Inflammatory macrophage treated with lipopolysaccharide for 1 hour (primary cell): Measurements from ENCODE around the gene CD83.

Source experiments
- DNase-seq, 2 donors: peaks; one replicate each; pipeline ENCODE4 v3.0.0-alpha.2; 2020 to 2022

Gene CD83

DNA sequence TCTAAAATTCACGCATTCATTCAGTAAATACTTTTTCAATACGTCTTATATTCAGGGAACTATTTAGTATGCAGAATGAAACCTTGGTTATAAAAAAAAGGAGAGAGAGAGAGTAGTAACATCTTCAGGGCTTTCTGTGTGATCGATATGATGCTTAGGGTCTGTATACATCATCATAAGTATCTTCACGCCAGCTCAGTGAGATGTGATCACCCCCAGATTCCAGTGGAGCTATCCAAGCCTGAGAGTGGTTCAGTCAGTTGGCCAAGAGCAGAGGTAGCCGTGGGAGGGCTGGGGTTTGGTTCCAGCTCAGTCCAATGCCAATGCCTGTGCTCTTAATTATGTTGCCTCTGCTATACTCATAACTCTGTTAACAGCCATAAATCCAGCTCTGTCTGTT, 8.6 kb downstream of the CD83 start:
- DNase-seq = peak in 1 of 2 donors; percentile 40

DNA sequence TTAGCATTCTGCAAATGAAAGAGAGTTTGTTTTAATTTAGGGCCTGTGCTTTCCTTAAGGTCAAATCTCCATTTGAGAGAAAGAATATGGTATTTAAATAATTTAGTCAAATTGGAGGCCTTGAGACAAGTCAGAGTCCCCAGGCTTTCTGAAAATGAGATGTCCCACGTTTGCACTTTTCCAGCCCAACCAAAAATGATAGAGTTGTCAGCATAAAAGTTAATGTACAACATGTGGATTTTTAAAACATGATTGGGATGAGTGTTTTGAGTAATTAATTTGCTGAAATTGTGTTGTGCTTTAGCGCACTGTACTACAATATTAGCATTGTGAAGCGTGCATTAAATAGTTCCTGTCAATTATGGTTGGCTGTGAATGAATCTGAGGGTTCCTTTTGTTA, 10.0 kb downstream of the CD83 start:
- no peak for DNase-seq

DNA sequence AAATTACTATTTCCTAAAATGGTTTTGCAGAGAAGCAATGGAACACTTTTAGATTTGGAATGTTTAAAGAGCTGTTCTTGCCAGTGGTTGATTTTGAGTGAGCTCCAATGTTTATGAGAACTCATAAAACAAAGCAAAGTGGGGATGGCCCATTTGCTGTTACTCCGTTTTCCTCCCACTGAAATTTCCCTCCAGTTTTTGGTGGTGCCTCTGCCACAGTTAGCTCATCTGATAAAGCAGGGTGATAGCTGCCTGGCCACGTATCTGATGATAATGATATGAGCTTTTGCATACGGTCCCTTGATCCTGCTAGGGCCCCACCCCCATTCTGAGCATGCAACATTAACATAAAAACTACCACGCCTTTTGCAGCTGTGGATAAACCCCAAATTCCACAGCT, 10.4 kb downstream of the CD83 start:
- DNase-seq = peak in 1 of 2 donors; percentile 5

DNA sequence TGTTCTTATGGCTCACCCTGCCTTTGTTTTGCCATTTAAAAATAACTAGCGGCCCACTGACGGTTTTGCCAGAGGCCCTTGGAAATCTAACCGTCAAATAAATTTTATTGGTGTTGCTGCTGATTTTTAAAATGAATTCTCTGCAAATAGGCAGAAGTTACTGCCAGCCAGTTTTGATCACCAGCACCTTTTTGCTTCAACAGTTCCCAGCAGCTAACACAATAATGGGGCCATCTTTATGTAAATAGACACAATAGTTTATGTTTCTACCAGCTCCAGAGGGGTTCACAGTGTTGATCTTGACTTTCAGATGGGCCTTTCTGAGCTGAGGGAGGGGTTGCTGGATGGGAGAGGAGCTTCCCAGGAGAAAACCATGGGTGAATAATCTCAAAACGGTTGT, 11.2 kb downstream of the CD83 start:
- DNase-seq = no peak

DNA sequence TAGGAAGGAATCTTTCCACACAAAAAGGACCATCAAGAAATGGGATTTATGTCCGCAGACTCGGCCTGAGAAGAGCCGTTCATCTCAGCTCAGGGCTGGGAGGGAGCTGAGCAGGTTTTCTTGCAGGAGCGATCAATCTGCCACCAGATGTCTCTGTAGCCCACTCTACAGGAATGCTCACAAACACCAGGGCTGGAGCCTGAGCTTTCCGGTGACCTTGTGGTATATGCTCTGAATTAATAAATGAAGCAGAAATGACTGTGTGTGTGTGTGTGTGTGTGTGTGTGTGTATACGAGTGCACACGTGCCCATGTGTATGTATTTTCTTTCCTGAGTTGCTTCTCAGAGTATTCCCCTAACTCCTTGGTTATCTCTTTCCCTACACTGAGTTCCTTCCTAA, 12.0 kb downstream of the CD83 start:
- no peak for DNase-seq

DNA sequence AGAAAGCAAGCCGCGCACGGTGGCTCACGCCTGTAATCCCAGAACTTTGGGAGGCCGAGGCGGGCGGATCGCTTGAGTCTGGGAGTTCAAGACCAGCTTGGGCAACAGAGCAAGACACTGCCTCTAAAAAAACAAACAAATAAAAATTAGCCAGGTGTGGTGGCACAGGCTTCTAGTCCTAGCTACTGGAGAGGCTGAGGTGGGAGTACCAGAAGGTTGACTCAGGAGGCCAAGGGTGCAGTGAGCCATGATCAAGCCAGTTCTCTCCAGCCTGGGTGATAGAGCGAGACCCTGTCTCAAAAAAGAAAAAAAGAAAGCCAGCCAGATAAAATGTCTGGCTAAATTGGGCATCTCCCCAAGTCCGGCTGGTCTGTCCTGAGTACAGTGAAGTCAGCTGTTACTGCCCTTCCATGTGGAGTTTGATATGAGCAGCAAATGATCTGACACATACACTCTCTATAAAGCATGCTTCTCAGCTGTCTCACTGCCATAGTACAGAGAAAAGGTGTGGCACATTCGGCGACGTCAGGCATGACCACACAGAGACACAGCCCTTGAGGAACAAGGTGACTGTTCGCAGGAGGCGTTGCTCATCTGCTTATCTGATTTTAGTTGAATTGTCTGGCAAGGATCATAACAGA, 13.0 kb downstream of the CD83 start:
- no peak for DNase-seq

DNA sequence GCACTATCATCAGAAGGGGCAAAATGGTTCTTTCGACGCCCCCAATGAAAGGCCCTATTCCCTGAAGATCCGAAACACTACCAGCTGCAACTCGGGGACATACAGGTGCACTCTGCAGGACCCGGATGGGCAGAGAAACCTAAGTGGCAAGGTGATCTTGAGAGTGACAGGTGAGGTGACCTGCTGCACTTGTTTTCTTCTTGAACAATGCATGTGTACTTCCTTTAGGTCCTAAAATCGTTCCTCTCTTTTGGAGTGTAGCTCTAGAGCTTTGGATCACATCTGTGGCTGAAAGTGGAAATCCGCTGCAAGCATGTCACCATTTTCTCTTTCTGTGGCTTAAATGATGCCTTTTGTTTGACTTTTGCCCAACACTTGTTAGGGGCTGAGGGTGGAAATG, 14.0 kb downstream of the CD83 start:
- no peak for DNase-seq

DNA sequence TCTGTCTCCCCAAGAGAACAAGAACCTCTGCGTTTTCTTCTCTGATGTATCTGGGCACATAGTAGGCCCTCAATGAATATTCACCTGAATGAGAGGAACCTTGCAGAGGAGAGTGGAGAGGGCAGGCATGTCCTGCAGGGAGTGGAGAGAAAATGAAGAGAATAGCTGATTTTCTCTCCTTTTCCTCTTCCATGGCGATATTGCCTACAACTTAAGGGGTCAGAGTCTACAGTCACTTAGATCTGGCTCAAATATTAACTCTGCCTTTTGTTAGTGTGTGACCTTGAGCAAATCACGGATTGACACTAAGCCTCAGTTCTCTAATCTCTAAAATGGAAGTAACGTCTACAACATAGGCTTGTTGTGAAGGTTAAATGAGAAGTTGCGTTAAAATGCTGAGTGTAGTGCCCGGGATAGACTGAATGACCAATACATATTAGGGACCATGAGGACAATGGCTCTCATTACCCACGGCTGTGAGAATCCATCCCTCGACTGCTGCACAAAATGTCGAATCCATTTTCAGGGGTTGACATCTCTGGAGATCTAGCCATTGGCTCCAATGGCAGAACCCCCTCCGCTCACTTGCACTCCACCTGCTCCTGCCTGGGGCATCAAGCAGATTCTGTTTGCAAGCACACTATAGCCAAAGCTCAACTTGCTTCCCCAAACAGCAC, 14.8 kb downstream of the CD83 start:
- peak in 1 of 2 donors; percentile 9 for DNase-seq

DNA sequence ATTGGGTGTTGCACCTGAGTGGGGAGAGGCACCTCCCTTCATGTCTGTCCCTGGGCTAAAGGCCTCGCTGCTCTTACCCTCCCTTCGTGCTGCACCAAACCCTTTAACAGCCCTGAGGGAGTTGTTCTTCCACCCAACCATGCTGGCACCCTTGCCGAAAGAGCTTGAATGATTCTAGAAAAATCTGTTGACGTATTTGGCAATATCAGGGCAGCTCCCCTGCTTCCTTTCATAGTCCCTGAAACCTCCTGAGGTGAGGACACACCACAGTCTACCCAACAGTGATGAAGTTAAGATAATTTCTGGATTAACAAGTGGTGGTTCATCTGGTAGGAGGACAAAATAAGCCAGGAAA, 15.3 kb downstream of the CD83 start:
- no peak for DNase-seq

DNA sequence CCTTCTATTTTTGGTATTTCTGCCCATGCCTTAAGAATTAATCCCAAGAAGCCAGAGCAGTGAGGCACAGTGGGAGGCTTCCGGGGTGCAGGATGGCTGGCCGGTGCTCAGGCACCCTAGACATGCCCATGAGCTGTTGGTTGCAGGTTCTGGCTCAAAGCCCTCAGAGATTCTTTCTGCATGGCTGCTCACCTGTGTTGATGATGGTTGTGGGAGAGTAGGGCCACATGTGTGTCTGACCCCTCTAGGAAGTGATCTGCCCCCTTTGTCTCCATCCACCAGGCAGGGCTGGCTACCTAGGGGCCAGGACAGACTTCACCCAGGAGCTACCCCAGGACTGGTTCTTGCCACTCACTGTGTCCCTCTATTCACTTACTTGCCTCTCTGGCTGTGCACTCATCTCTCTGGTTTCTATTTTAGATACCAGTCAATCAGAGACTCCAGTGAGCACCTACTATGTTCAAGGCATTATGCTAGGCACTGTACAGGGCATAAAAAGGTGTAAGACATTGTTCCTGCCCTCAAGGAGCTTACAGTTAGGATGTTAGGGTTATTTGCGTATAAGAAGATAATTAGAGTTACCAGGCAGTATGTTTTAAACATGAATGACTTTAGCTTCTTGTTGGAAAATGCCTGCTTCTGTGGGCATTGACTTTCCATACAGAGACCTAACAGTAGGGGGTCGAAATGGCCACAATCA, 16.8 kb downstream of the CD83 start:
- peak in 1 of 2 donors; percentile 7 for DNase-seq

DNA sequence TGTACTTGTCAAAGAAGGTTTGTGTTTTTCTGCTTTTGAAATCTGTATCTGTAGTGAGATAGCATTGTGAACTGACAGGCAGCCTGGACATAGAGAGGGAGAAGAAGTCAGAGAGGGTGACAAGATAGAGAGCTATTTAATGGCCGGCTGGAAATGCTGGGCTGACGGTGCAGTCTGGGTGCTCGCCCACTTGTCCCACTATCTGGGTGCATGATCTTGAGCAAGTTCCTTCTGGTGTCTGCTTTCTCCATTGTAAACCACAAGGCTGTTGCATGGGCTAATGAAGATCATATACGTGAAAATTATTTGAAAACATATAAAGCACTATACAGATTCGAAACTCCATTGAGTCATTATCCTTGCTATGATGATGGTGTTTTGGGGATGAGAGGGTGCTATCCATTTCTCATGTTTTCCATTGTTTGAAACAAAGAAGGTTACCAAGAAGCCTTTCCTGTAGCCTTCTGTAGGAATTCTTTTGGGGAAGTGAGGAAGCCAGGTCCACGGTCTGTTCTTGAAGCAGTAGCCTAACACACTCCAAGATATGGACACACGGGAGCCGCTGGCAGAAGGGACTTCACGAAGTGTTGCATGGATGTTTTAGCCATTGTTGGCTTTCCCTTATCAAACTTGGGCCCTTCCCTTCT, 18.4 kb downstream of the CD83 start:
- DNase-seq = peak in 1 of 2 donors; percentile 32

DNA sequence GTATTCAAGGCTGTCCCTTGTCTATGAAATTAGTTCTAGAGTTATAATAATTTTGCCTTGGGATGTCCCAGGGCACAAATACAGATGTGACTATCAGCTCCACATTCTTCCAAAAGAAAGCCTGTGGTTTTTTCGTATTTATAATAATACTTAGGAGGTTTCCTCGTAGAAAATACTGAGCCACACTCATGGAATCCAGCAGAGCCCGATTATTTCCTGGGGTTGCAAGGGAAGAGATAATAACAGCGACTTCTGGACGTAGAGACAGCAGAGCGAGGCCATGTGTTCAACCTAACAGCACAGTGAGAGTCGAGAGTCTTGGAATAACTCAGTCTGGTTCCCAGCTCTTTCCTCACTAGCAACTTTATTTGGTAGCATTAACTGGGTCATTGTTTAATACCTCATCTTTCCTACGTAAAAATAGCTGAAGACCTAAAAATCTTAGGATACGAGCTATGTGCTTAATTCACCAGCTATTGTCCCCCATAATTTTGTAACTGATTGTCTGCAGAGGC, 21.2 kb downstream of the CD83 start:
- peak in 1 of 2 donors; percentile 23 for DNase-seq

DNA sequence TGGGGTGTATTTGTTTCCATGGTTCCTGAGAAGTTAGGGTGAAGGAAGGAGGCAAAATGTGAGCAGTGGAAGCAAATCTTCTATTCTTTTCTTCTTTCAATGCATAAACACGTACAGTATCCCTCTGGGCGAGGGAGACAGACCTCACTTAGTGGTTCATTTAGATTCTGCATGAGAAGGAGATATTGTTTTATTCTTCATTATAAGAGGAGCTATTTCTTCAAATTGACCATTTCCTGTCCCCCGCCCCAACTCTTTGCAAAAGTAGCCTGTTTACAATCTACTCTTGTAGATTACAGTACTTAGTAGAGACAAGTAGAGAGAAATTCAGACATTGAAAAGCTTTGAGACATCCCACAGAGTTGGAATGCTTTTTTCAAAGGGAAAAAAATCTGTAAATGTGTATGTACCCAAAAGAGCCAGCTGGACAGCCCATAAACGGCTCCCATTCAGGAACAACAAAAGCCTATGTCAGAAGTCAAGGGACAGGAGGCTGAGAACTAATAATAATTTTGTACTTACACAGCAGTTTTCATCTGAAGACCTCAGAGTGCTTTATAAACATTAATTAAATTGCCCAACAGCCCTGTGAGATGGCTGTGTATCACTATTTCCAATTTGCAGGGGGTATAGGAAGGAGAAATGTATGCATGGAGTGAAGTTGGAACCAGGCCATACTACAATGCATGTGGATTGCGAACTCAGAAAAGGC, 23.9 kb downstream of the CD83 start:
- DNase-seq = peak in 1 of 2 donors; percentile 3

DNA sequence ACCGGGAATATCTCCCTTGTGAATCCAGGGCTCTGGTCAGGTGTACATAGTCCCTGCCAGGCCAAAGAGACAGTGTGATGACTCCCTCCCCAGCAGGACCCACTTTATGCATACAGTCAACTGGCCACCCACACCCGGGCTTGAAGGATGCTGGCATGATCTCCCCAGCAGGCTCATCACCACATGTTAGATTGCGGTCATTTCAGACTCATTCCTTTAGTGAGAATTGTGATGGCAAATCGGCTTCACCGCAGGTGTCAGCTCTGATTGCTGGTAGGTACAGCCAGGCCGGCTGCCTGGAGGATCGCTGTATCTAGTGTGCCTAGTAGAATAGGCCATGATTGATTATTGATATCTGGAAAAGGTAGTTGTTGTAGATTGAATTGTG, 24.5 kb downstream of the CD83 start:
- no peak for DNase-seq

DNA sequence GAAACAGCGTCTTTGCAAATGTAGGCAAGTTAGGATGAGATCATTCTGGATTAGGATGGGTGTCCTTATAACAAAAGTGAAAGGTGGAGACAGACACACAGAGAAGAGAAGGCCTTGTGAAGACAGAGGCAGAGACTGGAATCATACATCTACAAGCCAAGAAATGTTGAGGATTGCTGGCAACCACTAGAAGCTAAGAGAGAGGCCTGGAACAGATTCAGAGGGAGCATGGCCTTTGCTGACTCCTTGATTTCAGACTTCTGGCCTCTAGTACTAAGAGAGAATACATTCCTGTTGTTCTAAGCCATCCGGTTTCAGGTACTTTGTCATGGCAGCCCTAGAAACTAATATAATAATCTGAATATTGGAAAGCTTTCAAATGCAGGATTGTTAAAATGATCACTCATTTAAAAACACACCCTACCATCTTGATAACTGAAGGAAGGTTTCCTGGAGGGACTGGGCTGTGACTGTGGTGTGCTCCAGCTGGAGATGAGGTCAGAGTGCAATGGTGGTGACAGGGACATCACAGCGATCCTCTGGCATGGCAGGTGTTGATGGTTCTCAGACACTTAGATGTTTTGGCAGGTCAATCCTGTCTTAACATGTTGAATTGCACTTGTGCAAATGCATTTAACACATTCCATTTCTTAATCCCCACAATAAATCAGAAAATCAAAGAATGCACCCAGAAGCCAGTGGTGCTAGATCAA, 25.1 kb downstream of the CD83 start:
- no peak for DNase-seq

DNA sequence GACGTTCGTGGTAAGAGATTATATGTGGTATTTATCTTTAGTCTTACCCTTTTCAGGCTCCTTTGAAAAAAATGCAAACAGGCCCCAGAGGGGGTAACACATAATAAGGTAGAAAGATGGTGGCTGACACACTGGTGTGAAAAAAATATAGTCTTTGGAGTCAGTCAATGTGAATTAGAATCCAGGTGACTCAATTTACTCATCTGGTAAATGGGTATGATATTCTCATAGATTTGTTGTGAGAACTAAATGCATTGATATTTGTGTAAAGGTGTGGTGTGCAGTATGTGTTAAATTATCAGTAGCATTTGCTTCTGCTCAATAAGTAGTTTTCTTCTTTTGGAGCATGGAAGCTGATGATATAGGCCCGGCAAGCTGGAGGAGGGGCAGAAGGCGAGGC, 25.7 kb downstream of the CD83 start:
- DNase-seq = no peak

DNA sequence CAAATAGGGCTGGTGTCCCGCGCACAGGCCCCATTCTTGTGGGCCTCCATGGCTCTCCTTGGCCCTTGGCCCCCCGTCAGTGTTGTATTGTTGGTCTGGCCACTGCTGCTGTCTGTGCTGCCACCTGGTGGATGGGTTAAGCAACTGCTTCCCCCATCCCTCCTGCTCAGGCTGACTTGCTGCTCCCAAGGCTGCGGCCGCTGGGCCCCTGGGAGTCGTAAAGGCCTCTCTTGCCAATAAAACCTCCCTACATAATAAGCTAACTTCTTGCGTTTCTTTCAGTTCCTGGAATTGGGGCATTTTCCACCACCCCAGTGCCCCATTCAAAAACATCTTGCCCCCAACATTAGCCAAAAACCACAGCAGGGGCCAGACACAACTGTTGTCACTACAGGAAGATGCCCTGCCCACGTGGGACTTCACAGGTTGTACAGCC, 27.1 kb downstream of the CD83 start:
- DNase-seq = peak in 1 of 2 donors; percentile 79

DNA sequence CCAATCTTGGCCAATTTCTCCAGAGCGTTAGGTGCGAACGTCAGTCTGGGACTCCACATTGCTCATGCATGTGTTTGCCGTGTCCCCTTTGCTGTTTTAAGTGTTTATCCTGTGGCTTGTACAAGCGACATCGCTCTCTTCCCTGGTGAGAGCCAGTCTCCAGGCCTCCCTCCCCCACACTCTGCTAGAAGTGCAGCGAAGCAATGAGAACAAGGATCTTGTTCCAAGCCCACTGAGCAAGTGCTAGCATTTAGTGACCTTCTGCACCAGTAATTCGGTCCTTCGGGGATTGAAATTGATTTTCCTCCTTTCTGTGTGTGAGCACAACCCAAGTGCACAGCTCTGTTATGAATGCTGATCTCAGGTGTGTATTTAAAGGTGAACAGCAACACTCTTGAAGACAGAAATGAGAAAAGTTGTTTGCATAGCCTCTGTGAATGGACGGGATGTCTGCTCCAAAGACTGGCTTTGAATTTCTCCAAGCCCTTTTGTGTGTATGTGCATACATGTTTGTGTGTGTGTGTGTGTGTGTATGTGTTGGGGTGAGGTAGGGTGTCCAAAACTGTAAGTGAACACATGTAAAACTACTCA, 29.0 kb downstream of the CD83 start:
- DNase-seq = no peak

DNA sequence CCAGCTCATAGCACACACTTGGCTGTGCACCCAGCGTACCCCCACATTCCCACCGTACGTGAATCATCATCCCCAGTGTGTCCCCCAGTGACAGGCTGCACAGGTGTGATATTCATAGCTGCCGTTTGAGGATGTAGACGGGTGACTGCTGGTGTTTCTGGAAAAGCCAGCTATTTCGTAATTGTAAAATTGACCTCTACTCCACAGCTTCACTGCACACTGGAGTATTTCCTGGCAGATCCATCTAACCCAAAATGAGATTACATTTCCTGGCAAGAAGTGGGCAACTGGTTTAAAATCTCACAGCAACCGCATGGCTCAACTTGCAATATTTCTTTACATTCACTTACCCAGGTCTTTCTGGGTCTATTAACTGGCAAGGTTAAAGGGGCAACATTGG, 30.3 kb downstream of the CD83 start:
- DNase-seq = no peak

DNA sequence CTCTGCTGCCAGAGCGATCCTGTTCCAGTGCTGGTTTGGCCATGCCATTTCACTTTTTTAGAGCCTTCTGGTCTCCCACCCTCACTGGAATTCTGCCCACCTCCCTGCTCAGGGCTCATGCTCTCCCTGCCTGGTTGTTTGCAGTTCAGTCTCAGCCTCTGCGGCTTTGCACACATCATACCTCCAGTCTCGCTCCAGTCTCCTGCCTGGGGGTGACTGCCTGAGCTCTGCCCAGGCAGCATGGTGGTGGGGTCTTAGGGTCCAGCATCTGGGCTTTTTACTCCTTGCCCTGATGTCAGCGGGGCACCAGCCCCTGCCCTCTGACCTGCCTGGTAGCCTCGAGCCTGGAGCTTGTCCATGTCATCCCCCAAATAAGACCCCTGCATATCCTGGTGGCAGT, 30.9 kb downstream of the CD83 start:
- DNase-seq = no peak

DNA sequence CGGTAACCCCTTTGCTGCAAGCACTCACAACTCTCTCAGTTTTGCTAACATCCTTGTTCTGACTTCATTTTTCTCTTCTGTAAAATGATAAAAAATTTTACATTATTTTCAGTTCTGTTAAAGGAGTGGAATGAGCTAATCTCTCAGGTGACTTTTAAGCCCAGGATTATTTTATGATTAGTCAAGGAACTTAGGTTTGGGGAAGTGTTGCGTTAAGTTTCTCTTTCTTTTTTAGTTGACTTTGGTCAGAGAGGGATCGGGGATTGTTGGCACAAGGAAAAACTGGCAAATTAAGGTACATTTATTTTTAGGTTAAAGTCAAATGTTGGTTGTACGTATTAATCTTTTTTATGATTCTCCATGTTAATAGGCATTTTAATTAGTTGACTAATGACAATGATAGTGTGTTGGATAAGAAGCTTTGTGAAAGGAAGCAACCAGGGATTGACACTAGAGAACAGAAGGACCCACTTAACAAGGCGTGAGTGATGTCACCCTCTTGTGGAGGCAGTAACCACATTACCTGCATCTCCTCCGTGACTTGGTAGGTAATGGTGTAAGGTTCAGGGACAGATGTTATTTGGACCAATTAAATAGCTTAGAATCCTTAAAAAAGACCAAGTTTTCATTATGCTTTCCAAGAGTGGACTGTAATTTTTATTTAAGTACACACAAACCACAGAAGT, 31.6 kb downstream of the CD83 start:
- peak; percentile 63 to 82 for DNase-seq
